HT-29 (cell line): Measurements from ENCODE around the gene HMGCR. TPM values are rescaled to one million over a fixed set of nuclear protein-coding genes. Genes with fewer than 3 reads are reported as not detected.

Experiments used
- DNase-seq: peaks from one replicate; pipeline ENCODE4 v3.0.0-alpha.2; 2015; ENCODE audit warnings: low spot score
- total RNA-seq: library from RNA; depleted of rRNA; stranded (reverse); fragments of >200 nt; shearing (Covaris generic); gene quantifications from 2 replicates; pipeline ENCODE4 v1.2.3, GENCODE V29; 2014; rRNA removed

The HMGCR gene
- total RNA-seq, 1 experiment from 2014 or later, result 56.4 TPM

DNA sequence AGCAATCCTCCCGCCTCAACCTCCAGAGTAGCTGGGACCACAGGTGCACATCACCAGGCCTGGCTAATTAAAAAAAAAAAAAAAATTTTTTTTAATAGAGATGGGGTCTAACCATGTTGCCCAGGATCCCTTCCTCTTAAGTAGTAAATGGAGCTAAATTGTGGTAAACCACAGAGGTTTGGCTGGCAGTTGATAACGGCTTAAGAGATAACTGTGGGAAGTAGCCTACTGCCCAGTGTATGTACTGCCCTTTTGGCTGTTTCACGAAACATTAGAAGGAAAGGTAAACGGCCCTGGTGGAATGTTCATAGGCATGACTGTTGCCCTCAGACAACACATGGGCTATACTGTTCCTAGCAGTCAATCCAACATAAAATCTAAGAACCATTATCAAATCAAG, 44.4 kb downstream of the HMGCR start:
- DNase-seq, result no peak

GRCh38 chr5:75384218-75384617, 47.2 kb downstream of the HMGCR start:
- DNase-seq, result no peak

GRCh38 chr5:75387806-75388205, 50.8 kb downstream of the HMGCR start:
- DNase-seq, result no peak

GRCh38 chr5:75389430-75389829, 52.4 kb downstream of the HMGCR start:
- DNase-seq, result no peak

DNA sequence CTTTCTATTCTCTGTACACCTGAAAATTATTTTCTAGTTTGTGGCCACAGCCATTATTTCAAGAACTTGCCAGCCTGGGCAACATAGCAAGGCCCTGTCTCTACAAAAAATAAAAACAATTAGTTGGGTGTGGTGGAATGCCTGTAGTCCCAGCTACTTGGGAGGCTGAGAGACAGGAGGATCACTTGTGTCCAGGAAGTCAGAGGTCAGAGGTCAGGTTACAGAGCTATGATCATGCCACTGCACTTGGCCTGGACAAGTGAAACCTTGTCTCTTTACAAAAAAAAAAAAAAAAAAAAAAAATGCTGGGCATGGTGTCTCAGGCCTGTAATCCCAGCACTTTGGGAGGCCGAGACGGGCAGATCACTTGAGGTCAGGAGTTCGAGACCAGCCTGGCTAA, 58.3 kb downstream of the HMGCR start:
- no peak for DNase-seq

- DNase-seq, result peak; percentile 6
Measured at GRCh38 chr5:75405296-75405695, 68.3 kb downstream of the HMGCR start.

Other genes with a start within 250 kb of the HMGCR start
- gene ANKRD31, start 100.3 kb upstream of the HMGCR start, total RNA-seq, result 0.05 TPM in 1 of 2 replicates, not detected in the other
- gene CERT1, start 174.4 kb downstream of the HMGCR start, total RNA-seq, result 4.9 and 6.8 TPM in 2 replicates
- 3.8 and 4.3 TPM in 2 replicates for gene POLK, start 174.7 kb downstream of the HMGCR start, total RNA-seq